ENCODE data around the gene GABRG3. TPM values are rescaled to one million over a fixed set of nuclear protein-coding genes. Genes with fewer than 3 reads are reported as not detected.

The GABRG3 gene
- polyA plus RNA-seq, 1 experiment = not detected

DNA sequence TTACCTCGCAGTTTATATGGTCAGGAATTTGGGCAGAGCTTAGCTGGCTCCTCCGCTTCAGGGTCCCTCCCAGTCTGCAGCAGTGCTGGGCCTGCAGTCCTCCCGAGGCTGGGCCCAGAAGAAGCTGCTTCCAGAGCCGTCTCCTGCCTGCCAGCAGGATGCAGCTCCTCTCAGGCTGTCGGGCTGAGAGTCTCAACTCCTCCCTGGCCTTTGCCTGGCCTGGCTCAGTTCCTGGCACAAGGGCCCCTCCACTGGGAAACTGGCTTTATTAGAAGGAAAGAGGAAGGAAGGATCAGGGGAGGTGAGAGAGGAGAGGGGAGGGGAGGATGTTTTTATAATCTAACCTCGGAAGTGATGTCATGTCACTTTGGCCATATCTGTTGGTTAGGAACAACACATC is 72.8 kb downstream of the GABRG3 start:
- ChIA-PET POLR2A (no interaction called here), CTCF (no interaction called here)
- no peak for DNase-seq (ENCODE audit: low read depth)
- H3K36me3 ChIP-seq (ENCODE audit: control insufficient read depth, insufficient read depth, low read length) = no peaks in the 10 kb centered on the region
- TF ChIP-seq, protein P1, sequence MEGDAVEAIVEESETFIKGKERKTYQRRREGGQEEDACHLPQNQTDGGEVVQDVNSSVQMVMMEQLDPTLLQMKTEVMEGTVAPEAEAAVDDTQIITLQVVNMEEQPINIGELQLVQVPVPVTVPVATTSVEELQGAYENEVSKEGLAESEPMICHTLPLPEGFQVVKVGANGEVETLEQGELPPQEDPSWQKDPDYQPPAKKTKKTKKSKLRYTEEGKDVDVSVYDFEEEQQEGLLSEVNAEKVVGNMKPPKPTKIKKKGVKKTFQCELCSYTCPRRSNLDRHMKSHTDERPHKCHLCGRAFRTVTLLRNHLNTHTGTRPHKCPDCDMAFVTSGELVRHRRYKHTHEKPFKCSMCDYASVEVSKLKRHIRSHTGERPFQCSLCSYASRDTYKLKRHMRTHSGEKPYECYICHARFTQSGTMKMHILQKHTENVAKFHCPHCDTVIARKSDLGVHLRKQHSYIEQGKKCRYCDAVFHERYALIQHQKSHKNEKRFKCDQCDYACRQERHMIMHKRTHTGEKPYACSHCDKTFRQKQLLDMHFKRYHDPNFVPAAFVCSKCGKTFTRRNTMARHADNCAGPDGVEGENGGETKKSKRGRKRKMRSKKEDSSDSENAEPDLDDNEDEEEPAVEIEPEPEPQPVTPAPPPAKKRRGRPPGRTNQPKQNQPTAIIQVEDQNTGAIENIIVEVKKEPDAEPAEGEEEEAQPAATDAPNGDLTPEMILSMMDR (IDR thresholded peaks at IDR 0.05; ENCODE audit: insufficient read depth, low read depth, low read length) = no peak
- no peaks in the 10 kb centered on the region for H3K27me3 ChIP-seq (ENCODE audit: control insufficient read depth, insufficient read depth, low read length)
- H3K4me3 ChIP-seq (ENCODE audit: low read depth, low read length) = no peak overlapping the region

DNA sequence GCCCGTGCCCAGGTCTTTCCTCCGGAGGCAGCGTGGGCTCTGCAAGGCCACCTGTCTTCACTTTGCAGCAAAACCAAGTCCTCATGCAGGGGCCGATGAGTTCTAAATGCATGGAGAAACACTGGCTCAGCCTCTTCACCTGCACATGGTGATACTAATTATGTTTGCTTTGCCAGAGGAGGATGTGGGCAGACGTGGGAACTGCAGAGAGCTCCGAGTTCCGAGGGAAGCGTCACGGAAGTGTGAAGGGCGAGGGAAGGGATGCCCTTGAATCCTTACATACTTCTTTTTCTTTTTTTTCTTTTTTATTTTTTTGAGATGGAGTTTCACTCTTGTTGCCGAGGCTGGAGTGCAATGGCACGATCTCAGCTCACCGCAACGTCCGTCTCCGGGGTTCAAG is 74.8 kb downstream of the GABRG3 start:
- POLR2A ChIA-PET = no interaction called here
- Histone ChIP-seq H3K4me3 (ENCODE audit: low read depth, low read length) (no peak overlapping the region), H3K27me3 (ENCODE audit: control insufficient read depth, insufficient read depth, low read length) (no peaks in the 10 kb centered on the region), H3K36me3 (ENCODE audit: control insufficient read depth, insufficient read depth, low read length) (no peaks in the 10 kb centered on the region)
- TF ChIP-seq, protein P1 (IDR thresholded peaks at IDR 0.05; ENCODE audit: insufficient read depth, low read depth, low read length) = no peak
- CTCF ChIA-PET = no interaction called here
- no peak for DNase-seq (ENCODE audit: low read depth)

DNA sequence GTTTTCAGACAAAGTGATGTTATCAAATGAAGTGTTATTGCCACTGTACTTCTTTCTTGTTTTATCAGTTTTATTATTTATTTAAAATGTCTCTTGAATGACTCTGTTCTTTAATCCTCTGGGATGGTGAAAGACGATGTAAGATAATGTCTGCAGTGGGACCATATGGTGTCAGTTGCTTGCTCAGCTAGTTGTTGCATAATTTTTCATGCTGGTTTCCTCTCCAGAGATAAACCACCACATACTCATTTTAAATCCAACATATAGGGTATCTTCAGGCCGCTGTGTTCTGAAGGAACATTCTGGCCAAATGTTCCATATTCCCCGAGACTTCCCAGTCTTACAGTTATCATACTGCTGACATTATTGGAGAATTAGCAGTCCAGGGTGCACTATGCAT is 75.9 kb downstream of the GABRG3 start:
- TF ChIP-seq, protein P1 (IDR thresholded peaks at IDR 0.05; ENCODE audit: insufficient read depth, low read depth, low read length) = no peak
- Histone ChIP-seq H3K4me3 (ENCODE audit: low read depth, low read length) (no peak overlapping the region), H3K27me3 (ENCODE audit: control insufficient read depth, insufficient read depth, low read length) (no peaks in the 10 kb centered on the region), H3K36me3 (ENCODE audit: control insufficient read depth, insufficient read depth, low read length) (no peaks in the 10 kb centered on the region)
- POLR2A ChIA-PET = no interaction called here
- no peak for DNase-seq (ENCODE audit: low read depth)
- CTCF ChIA-PET = interaction anchor here (1.2 kb wide), 1 partner anchor 11 kb away, joined by 3 read pairs; no protein-coding TSS in a partner anchor

DNA sequence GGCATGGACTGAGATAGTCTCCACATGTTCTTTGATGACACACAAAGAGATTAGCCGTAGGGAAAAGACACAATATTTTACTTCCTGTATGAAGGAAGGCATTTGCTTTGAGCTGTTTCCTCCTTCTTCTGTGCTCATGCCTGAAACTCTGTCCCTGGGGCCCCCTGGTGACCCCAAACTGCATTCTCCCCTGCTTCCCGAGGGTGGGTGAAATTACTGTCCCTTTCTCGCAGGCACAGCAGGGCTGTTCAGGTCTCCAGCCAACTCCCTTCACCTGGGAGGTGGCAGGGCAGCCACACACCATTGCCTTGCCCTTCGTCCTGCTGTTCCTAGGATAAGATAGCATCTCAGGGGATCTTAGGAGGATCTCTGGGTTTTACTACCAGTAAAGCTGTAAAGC is 79.2 kb downstream of the GABRG3 start:
- H3K36me3 ChIP-seq (ENCODE audit: control insufficient read depth, insufficient read depth, low read length) = no peaks in the 10 kb centered on the region
- no peaks in the 10 kb centered on the region for H3K27me3 ChIP-seq (ENCODE audit: control insufficient read depth, insufficient read depth, low read length)
- TF ChIP-seq, protein P1 (IDR thresholded peaks at IDR 0.05; ENCODE audit: insufficient read depth, low read depth, low read length) = no peak
- POLR2A ChIA-PET = no interaction called here
- DNase-seq (ENCODE audit: low read depth) = no peak
- CTCF ChIA-PET = no interaction called here
- H3K4me3 ChIP-seq (ENCODE audit: low read depth, low read length) = no peak overlapping the region

DNA sequence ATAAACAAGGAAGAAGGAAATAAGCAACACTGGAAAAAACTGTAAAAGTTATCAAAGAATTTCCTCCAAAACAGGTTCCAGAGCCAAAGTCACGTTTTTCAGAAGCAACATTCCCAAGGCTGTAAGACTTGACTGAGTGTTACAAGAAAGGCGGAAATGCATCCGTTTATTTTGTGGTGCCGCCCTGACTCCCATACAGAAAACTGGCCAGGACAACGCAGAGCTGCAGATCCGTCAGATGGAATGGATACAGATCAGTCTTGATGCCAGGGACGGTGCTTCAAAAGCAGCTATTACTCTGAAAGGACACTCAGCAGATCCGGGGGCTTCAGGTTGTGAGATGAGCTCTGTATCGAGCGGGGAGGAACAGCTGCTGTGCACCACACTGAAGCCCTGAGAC is 83.4 kb downstream of the GABRG3 start:
- Histone ChIP-seq H3K36me3 (ENCODE audit: control insufficient read depth, insufficient read depth, low read length) (no peaks in the 10 kb centered on the region), H3K27me3 (ENCODE audit: control insufficient read depth, insufficient read depth, low read length) (no peaks in the 10 kb centered on the region), H3K4me3 (ENCODE audit: low read depth, low read length) (no peak overlapping the region)
- ChIA-PET CTCF (no interaction called here), POLR2A (no interaction called here)
- TF ChIP-seq, protein P1 (IDR thresholded peaks at IDR 0.05; ENCODE audit: insufficient read depth, low read depth, low read length) = no peak
- DNase-seq (ENCODE audit: low read depth) = no peak

Data from BJ (cell line).